ENCODE data around the gene B3GNT5. TPM values are rescaled to one million over a fixed set of nuclear protein-coding genes. Genes with fewer than 3 reads are reported as not detected.
A peak's percentile ranks its signal among the peaks of the same experiment; 100 is the strongest.

Gene B3GNT5
- total RNA-seq, 1 experiment from 2014 or later: 8.6 TPM

DNA sequence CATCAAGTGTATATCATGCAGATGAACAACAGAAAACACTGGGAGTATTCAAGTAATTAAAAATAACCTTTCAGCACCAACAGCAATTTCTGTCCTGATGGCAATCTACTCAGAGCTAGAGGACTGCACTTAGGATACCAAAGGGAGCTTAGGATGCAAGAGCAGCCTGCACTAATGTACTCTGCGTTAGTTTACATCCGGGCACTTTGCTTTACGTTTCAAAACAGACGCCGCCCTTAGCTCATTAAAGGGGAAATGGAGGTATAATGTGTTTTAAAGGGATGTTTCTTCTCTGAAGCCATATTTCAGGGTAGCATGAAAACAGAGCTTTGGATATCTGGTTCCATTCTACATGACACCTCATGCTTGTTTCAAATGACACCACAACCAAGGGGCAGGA, 14.0 kb upstream of the B3GNT5 start:
- no peak overlapping the region for H3K9ac ChIP-seq (ENCODE audit: low read length)
- no peaks in the 10 kb centered on the region for H3K27me3 ChIP-seq (ENCODE audit: low read length)
- H3K9me3 ChIP-seq (ENCODE audit: low read length): peaks cover 18% of the 10 kb centered on the region

DNA sequence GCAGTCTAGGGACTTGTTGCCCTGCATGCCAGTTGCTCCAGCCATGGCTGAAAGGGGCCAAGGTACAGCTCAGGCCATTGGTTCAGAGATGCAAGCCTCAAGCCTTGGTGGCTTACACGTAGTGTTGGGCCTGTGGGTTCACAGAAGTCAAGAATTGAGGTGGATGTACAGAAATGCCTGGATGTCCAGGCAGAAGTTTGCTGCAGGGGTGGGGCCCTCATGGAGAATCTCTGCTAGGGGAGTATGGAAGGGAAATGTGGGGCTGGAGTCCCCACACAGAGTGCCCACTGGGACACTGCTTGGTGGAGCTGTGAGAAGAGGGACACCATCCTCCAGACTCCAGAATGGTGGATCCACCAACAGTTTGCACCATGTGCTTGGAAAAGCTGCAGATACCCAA, 10.6 kb upstream of the B3GNT5 start:
- H3K79me2 ChIP-seq (ENCODE audit: low read length): no peaks in the 10 kb centered on the region
- H3K4me2 ChIP-seq (ENCODE audit: low read depth, low read length, poor library complexity, severe bottlenecking): no peak overlapping the region
- no peak overlapping the region for H3K4me3 ChIP-seq (ENCODE audit: low read length)
- peaks cover 10% of the 10 kb centered on the region; the same call in 1 of the 2 replicates for H3K36me3 ChIP-seq (ENCODE audit: insufficient read depth, low read length)
- no peak overlapping the region for H3K27ac ChIP-seq (ENCODE audit: low read length)
- no peak overlapping the region for H3K9ac ChIP-seq (ENCODE audit: low read length)
- no peak for DNase-seq
- H4K20me1 ChIP-seq (ENCODE audit: insufficient read depth, low read depth, low read length): no peaks in the 10 kb centered on the region
- peaks cover 17% of the 10 kb centered on the region for H3K4me1 ChIP-seq (ENCODE audit: low read length)
- H2AFZ ChIP-seq (ENCODE audit: low read length): no peak overlapping the region
- H3K27me3 ChIP-seq (ENCODE audit: low read length): no peaks in the 10 kb centered on the region
- no peaks in the 10 kb centered on the region for H3K9me2 ChIP-seq (replicated peaks; ENCODE audit: insufficient read depth, low read length)
- H3K9me3 ChIP-seq (ENCODE audit: low read length): peaks cover 18% of the 10 kb centered on the region

More for the DNA sequence above, 14.0 kb upstream of the B3GNT5 start:
- Histone ChIP-seq H4K20me1 (ENCODE audit: insufficient read depth, low read depth, low read length) (no peaks in the 10 kb centered on the region), H3K4me2 (ENCODE audit: low read depth, low read length, poor library complexity, severe bottlenecking) (no peak overlapping the region), H3K79me2 (ENCODE audit: low read length) (no peaks in the 10 kb centered on the region), H3K4me3 (ENCODE audit: low read length) (no peak overlapping the region), H3K27ac (ENCODE audit: low read length) (no peak overlapping the region), H3K9me2 (replicated peaks; ENCODE audit: insufficient read depth, low read length) (no peaks in the 10 kb centered on the region), H3K36me3 (ENCODE audit: insufficient read depth, low read length) (peaks cover 10% of the 10 kb centered on the region; the same call in 1 of the 2 replicates), H3K4me1 (ENCODE audit: low read length) (peaks cover 4% of the 10 kb centered on the region), H2AFZ (ENCODE audit: low read length) (no peak overlapping the region)
- no peak for DNase-seq

DNA sequence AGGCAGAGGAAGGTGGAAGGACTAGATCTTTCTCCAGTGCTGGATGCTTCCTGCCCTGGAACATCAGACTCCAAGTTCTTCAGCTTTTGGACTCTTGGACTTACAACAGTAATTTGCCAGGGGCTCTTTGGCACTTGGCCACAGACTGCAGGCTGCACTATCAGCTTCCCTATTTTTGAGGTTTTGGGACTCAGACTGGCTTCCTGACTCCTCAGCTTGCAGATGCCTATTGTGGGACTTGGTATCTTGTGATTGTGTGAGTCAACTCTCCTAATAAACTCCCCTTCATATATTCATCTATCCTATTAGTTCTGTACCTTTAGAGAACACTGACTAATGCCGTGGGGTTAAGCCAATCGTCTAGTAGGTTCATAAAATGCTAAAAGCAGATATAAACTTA, 8.8 kb upstream of the B3GNT5 start:
- H4K20me1 ChIP-seq (ENCODE audit: insufficient read depth, low read depth, low read length): no peaks in the 10 kb centered on the region
- peaks cover 32% of the 10 kb centered on the region for H3K4me1 ChIP-seq (ENCODE audit: low read length)
- no peak overlapping the region for H3K9ac ChIP-seq (ENCODE audit: low read length)
- H3K27me3 ChIP-seq (ENCODE audit: low read length): no peaks in the 10 kb centered on the region
- peak overlapping the region; percentile 14 for H3K4me2 ChIP-seq (ENCODE audit: low read depth, low read length, poor library complexity, severe bottlenecking)
- H3K9me2 ChIP-seq (replicated peaks; ENCODE audit: insufficient read depth, low read length): no peaks in the 10 kb centered on the region
- H3K4me3 ChIP-seq (ENCODE audit: low read length): no peak overlapping the region
- H3K79me2 ChIP-seq (ENCODE audit: low read length): no peaks in the 10 kb centered on the region
- H2AFZ ChIP-seq (ENCODE audit: low read length): 0 out of 2 replicates have a peak overlapping the region, but pooled peaks have one; percentile 27
- H3K27ac ChIP-seq (ENCODE audit: low read length): peak overlapping the region; percentile 14; the same call in 1 of the 2 replicates
- H3K9me3 ChIP-seq (ENCODE audit: low read length): peaks cover 18% of the 10 kb centered on the region
- peak; percentile 63 for DNase-seq
- peaks cover 10% of the 10 kb centered on the region; the same call in 1 of the 2 replicates for H3K36me3 ChIP-seq (ENCODE audit: insufficient read depth, low read length)

DNA sequence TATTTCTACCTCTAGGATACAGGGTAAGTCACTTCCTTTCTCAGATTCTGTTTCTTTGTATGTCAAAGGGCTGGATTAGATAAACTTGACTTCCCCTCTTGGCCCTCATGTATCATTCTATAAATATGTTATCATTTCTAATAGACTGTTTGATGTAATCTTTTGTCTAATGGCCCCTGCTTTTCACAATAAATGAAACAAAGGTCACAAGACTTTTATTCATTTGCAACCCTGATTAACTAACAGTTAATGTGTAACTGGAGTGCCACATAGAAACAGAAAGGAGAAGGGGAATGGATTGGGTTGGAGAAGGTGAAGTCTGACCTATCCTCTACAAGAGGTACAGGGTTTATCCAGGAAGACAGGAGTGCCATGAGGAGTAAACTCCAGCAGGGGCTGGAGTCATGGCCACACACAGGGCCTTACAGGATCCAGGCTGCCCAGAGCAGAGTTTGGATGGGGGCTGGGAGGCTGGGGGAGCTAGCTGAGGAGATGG, 8.0 kb upstream of the B3GNT5 start:
- H3K4me3 ChIP-seq (ENCODE audit: low read length): no peak overlapping the region
- no peak overlapping the region for H2AFZ ChIP-seq (ENCODE audit: low read length)
- H3K27ac ChIP-seq (ENCODE audit: low read length): peak overlapping the region; percentile 14; the same call in 1 of the 2 replicates
- peaks cover 18% of the 10 kb centered on the region for H3K9me3 ChIP-seq (ENCODE audit: low read length)
- no peaks in the 10 kb centered on the region for H4K20me1 ChIP-seq (ENCODE audit: insufficient read depth, low read depth, low read length)
- DNase-seq: no peak
- H3K4me2 ChIP-seq (ENCODE audit: low read depth, low read length, poor library complexity, severe bottlenecking): peak overlapping the region; percentile 14
- H3K79me2 ChIP-seq (ENCODE audit: low read length): no peaks in the 10 kb centered on the region
- H3K9me2 ChIP-seq (replicated peaks; ENCODE audit: insufficient read depth, low read length): no peaks in the 10 kb centered on the region
- no peaks in the 10 kb centered on the region for H3K27me3 ChIP-seq (ENCODE audit: low read length)
- H3K36me3 ChIP-seq (ENCODE audit: insufficient read depth, low read length): peaks cover 10% of the 10 kb centered on the region; the same call in 1 of the 2 replicates
- H3K4me1 ChIP-seq (ENCODE audit: low read length): peaks cover 40% of the 10 kb centered on the region
- no peak overlapping the region for H3K9ac ChIP-seq (ENCODE audit: low read length)

DNA sequence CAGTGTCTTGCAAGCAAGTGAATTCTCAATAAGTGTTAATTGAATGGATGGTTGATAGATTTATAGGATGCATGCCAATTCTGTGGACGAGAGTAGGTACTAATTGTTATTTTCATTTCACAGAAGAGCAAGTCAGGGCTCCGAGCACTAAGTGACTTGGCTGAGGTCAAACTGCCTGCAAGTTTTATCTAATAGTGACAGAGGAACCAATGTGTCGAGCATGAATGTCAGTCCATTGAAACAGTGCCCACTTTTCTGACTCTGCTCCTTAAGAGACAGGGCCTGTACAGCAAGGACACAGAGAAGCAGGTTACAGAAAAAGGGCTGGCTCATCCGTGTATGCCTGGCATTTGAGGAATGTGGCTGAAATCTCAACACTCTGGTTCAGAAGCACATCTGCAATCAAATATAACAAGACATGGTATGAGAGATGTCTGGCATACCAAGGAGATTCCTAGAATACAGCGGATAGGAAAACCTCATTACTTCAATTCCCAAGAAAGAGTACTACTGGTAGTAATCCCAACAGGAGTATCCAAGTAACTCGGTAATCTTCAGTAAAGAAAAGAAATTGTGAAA, 6.0 kb upstream of the B3GNT5 start:
- peaks cover 61% of the 10 kb centered on the region for H3K4me1 ChIP-seq (ENCODE audit: low read length)
- H3K27ac ChIP-seq (ENCODE audit: low read length): no peak overlapping the region
- H3K9me2 ChIP-seq (replicated peaks; ENCODE audit: insufficient read depth, low read length): no peaks in the 10 kb centered on the region
- no peak overlapping the region for H3K4me3 ChIP-seq (ENCODE audit: low read length)
- no peaks in the 10 kb centered on the region for H4K20me1 ChIP-seq (ENCODE audit: insufficient read depth, low read depth, low read length)
- no peak overlapping the region for H3K4me2 ChIP-seq (ENCODE audit: low read depth, low read length, poor library complexity, severe bottlenecking)
- peaks cover 10% of the 10 kb centered on the region; the same call in 1 of the 2 replicates for H3K36me3 ChIP-seq (ENCODE audit: insufficient read depth, low read length)
- no peak overlapping the region for H3K9ac ChIP-seq (ENCODE audit: low read length)
- no peaks in the 10 kb centered on the region for H3K27me3 ChIP-seq (ENCODE audit: low read length)
- no peak for DNase-seq
- H3K79me2 ChIP-seq (ENCODE audit: low read length): no peaks in the 10 kb centered on the region
- peaks cover 13% of the 10 kb centered on the region for H3K9me3 ChIP-seq (ENCODE audit: low read length)
- H2AFZ ChIP-seq (ENCODE audit: low read length): no peak overlapping the region

DNA sequence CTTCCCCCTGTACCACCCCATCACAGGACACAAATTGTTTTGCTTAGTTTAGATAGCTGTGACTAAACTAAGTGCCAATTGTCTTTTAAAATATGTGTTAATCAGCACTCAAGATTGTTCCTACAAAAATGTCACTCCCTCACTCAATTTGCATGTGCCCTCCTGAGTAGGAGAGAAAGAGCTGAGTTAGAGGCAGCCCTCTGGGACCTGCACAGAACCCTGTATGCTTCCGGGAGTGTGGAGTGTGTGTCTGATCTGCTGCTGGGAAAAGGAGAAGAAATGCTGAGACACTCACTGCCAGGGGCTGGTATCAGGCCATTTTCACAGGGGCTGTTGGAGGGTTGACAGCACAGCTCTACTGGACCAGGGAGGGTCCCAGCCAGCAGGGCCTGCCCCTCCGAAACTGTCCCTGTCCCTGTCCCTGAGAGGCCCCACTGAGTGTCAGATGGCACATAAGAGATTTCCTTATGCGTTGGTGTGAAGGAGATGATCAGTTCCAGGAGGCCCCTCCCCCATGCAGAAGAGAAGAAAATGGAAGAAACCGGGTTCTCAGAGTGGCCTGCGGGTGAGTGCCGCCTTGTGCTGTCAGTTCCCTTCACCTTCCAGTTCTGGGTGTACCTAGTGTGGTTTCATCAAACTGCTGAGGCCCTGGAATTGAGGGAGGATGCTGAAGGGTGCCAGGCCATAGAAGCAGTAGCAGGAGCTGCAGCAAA, 3.9 kb upstream of the B3GNT5 start:
- Histone ChIP-seq H2AFZ (ENCODE audit: low read length) (peak overlapping the region; percentile 50), H3K27me3 (ENCODE audit: low read length) (no peaks in the 10 kb centered on the region), H3K36me3 (ENCODE audit: insufficient read depth, low read length) (no peaks in the 10 kb centered on the region), H3K27ac (ENCODE audit: low read length) (peak overlapping the region; percentile 65), H4K20me1 (ENCODE audit: insufficient read depth, low read depth, low read length) (no peaks in the 10 kb centered on the region), H3K9ac (ENCODE audit: low read length) (peak overlapping the region; percentile 65), H3K4me2 (ENCODE audit: low read depth, low read length, poor library complexity, severe bottlenecking) (peak overlapping the region; percentile 75), H3K79me2 (ENCODE audit: low read length) (no peaks in the 10 kb centered on the region), H3K4me3 (ENCODE audit: low read length) (peak overlapping the region; percentile 63), H3K9me2 (replicated peaks; ENCODE audit: insufficient read depth, low read length) (no peaks in the 10 kb centered on the region), H3K9me3 (ENCODE audit: low read length) (no peaks in the 10 kb centered on the region), H3K4me1 (ENCODE audit: low read length) (peaks cover 63% of the 10 kb centered on the region)
- peak; percentile 84 for DNase-seq

DNA sequence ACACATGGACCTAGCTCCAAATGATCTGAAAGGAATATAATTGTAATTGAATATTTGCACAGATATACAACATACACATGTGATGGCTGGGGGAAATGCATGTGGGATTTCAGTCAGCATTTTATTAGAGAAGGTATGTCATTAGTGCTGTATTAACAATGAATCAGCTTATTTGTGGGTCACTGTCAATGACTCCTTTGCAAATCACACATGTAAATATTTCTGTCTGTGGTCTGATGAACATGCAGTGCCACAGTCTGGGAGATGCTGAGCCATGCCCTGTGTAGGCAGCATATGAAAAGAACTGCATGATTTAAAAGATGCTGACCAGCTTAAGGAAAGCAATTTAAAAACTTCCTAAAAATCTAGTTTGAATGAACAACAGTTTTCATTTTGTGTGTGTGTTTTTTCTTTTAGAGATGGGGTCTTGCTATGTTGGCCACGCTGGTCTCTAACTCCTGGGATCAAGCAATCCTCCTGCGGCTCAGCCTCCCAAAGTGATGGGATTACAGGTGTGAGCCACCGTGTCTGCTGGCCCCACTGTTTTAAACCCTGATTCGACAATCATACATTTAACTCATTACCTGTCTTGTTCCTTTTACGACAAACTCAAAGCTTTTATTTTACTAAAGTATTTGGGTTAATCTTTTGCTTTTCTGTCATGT, 803 bp upstream of the B3GNT5 start:
- Histone ChIP-seq H4K20me1 (ENCODE audit: insufficient read depth, low read depth, low read length) (no peaks in the 10 kb centered on the region), H3K9me2 (replicated peaks; ENCODE audit: insufficient read depth, low read length) (no peaks in the 10 kb centered on the region), H3K9ac (ENCODE audit: low read length) (no peak overlapping the region), H3K9me3 (ENCODE audit: low read length) (no peaks in the 10 kb centered on the region), H3K27ac (ENCODE audit: low read length) (no peak overlapping the region), H3K4me2 (ENCODE audit: low read depth, low read length, poor library complexity, severe bottlenecking) (peak overlapping the region; percentile 75), H3K4me3 (ENCODE audit: low read length) (no peak overlapping the region), H3K27me3 (ENCODE audit: low read length) (no peaks in the 10 kb centered on the region), H3K79me2 (ENCODE audit: low read length) (no peaks in the 10 kb centered on the region), H2AFZ (ENCODE audit: low read length) (no peak overlapping the region), H3K36me3 (ENCODE audit: insufficient read depth, low read length) (no peaks in the 10 kb centered on the region), H3K4me1 (ENCODE audit: low read length) (peaks cover 48% of the 10 kb centered on the region)
- no peak for DNase-seq
